ENCODE data around the gene AOPEP.

DNA sequence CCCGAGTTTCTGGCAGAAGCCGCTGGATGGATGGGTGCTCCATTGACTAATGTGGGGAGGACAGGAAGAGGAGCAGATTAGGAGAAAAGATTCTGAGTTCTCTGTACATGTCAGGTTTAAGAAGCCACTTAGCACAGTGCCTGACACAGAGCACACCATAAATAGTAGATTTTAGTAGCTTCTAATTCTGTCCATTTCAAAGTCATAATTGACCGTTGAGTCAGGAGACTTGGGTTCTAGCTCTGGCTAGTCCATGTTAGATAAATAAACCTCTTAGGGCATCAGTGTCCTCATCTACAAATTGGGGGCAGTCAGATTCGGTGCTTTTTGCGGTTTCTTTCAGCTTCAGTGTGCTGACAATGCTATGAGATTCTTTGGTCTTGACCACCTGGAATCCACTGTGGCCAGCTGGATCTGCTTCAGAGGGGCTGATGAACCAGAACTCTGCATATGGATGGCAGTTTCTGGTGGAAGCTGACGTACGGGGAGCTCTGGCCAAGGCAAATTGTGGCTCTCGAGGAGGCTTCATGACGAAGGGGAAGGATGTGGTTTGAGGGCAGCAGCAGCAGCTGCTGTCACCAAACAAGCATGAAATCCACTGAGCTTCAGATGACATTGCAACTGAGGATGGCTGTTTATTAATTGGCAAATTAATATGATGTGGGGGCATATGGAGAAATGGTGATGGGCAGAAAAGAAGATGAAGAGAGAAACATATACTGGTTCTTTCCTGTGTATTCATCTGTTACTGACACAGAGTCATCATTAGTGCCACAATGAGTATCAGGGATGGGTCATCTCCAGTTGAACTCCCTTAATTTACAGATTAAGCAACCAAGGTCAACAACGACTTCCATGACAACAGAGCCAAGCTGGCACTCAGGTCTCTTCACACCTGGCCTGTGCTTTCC, 134.4 kb downstream of the AOPEP start:
- TF ChIP-seq, protein P1, sequence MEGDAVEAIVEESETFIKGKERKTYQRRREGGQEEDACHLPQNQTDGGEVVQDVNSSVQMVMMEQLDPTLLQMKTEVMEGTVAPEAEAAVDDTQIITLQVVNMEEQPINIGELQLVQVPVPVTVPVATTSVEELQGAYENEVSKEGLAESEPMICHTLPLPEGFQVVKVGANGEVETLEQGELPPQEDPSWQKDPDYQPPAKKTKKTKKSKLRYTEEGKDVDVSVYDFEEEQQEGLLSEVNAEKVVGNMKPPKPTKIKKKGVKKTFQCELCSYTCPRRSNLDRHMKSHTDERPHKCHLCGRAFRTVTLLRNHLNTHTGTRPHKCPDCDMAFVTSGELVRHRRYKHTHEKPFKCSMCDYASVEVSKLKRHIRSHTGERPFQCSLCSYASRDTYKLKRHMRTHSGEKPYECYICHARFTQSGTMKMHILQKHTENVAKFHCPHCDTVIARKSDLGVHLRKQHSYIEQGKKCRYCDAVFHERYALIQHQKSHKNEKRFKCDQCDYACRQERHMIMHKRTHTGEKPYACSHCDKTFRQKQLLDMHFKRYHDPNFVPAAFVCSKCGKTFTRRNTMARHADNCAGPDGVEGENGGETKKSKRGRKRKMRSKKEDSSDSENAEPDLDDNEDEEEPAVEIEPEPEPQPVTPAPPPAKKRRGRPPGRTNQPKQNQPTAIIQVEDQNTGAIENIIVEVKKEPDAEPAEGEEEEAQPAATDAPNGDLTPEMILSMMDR (IDR thresholded peaks at IDR 0.05; ENCODE audit: extremely low read depth in 1 of 2, insufficient read depth in 1 of 2, low read depth in 1 of 2, low read length in 2 of 2), result no peak
- no peak for TF ChIP-seq EZH2 (IDR thresholded peaks at IDR 0.05; ENCODE audit: borderline replicate concordance, low read depth, low read length, severe bottlenecking)
- TF ChIP-seq, protein P2, sequence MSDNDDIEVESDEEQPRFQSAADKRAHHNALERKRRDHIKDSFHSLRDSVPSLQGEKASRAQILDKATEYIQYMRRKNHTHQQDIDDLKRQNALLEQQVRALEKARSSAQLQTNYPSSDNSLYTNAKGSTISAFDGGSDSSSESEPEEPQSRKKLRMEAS (IDR thresholded peaks at IDR 0.05; ENCODE audit: insufficient read depth, insufficient read length), result no peak
- no peak for TF ChIP-seq POLR2AphosphoS5 (IDR thresholded peaks at IDR 0.05; ENCODE audit: insufficient read depth, low read depth, low read length)
- TF ChIP-seq FOS (IDR thresholded peaks at IDR 0.05; ENCODE audit: borderline replicate concordance, insufficient read depth, low read length), result no peak
- TF ChIP-seq POLR2A (IDR thresholded peaks at IDR 0.05; ENCODE audit: low read depth, low read length), result no peak

Measured in endothelial cell of umbilical vein (primary cell).